ENCODE results near the gene MYO1E.

Gene MYO1E

GRCh38 chr15:59255680-59256336 lies 116.9 kb downstream of the MYO1E start:
- Mint-ChIP-seq H3K36me3 (peaks cover 3% of the 10 kb centered on the region), H3K9me3 (no peaks in the 10 kb centered on the region), H3K4me3 (no peak overlapping the region), H3K27me3 (no peaks in the 10 kb centered on the region), H3K27ac (no peak overlapping the region), H3K4me1 (peaks cover 14% of the 10 kb centered on the region)
- DNase-seq (ENCODE audit: low spot score in 2 of 2) (no peak), ATAC-seq (ENCODE audit: low read depth) (no peak)

- Mint-ChIP-seq H3K4me3 (no peak overlapping the region), H3K27ac (peak overlapping the region; percentile 65), H3K9me3 (no peaks in the 10 kb centered on the region), H3K4me1 (peaks cover 35% of the 10 kb centered on the region), H3K36me3 (peaks cover 1% of the 10 kb centered on the region), H3K27me3 (no peaks in the 10 kb centered on the region)
- DNase-seq (ENCODE audit: low spot score in 2 of 2): no peak
- no peak for ATAC-seq (ENCODE audit: low read depth)
Observed at GRCh38 chr15:59252137-59252536, 120.5 kb downstream of the MYO1E start.

- no peaks in the 10 kb centered on the region for H3K9me3 Mint-ChIP-seq
- no peaks in the 10 kb centered on the region for H3K27me3 Mint-ChIP-seq
- peaks cover 35% of the 10 kb centered on the region for H3K4me1 Mint-ChIP-seq
- peak overlapping the region; percentile 76 for H3K4me3 Mint-ChIP-seq
- peak overlapping the region; percentile 88 for H3K27ac Mint-ChIP-seq
- no peaks in the 10 kb centered on the region for H3K36me3 Mint-ChIP-seq
- ATAC-seq (ENCODE audit: low read depth): peak; percentile 81
- peak in 1 of 2 donors; percentile 24 for DNase-seq (ENCODE audit: low spot score in 2 of 2)
Observed at GRCh38 chr15:59251001-59251845, 121.4 kb downstream of the MYO1E start.

GRCh38 chr15:59250249-59250648 lies 122.4 kb downstream of the MYO1E start:
- H3K27me3 Mint-ChIP-seq: no peaks in the 10 kb centered on the region
- peak overlapping the region; percentile 76 for H3K4me3 Mint-ChIP-seq
- H3K27ac Mint-ChIP-seq: peak overlapping the region; percentile 88
- no peaks in the 10 kb centered on the region for H3K9me3 Mint-ChIP-seq
- DNase-seq (ENCODE audit: low spot score in 2 of 2) (no peak), ATAC-seq (ENCODE audit: low read depth) (no peak)
- H3K36me3 Mint-ChIP-seq: no peaks in the 10 kb centered on the region
- H3K4me1 Mint-ChIP-seq: peaks cover 35% of the 10 kb centered on the region

- peak overlapping the region; percentile 76 for H3K4me3 Mint-ChIP-seq
- no peak overlapping the region for H3K27ac Mint-ChIP-seq
- ATAC-seq (ENCODE audit: low read depth) (no peak), DNase-seq (ENCODE audit: low spot score in 2 of 2) (no peak)
- H3K4me1 Mint-ChIP-seq: peaks cover 35% of the 10 kb centered on the region
- no peaks in the 10 kb centered on the region for H3K9me3 Mint-ChIP-seq
- H3K36me3 Mint-ChIP-seq: no peaks in the 10 kb centered on the region
- no peaks in the 10 kb centered on the region for H3K27me3 Mint-ChIP-seq
Observed at GRCh38 chr15:59249816-59250215, 122.9 kb downstream of the MYO1E start.

GRCh38 chr15:59247364-59247763 lies 125.3 kb downstream of the MYO1E start:
- Mint-ChIP-seq H3K4me1 (peaks cover 32% of the 10 kb centered on the region), H3K9me3 (no peaks in the 10 kb centered on the region), H3K27ac (no peak overlapping the region), H3K27me3 (no peaks in the 10 kb centered on the region), H3K36me3 (peaks cover 3% of the 10 kb centered on the region), H3K4me3 (no peak overlapping the region)
- ATAC-seq (ENCODE audit: low read depth): peak; percentile 70
- peak; percentile 56 for DNase-seq (ENCODE audit: low spot score in 2 of 2)

GRCh38 chr15:59245559-59245958 lies 127.1 kb downstream of the MYO1E start:
- H3K27me3 Mint-ChIP-seq: no peaks in the 10 kb centered on the region
- H3K4me3 Mint-ChIP-seq: no peak overlapping the region
- no peaks in the 10 kb centered on the region for H3K9me3 Mint-ChIP-seq
- H3K27ac Mint-ChIP-seq: no peak overlapping the region
- peaks cover 7% of the 10 kb centered on the region for H3K36me3 Mint-ChIP-seq
- DNase-seq (ENCODE audit: low spot score in 2 of 2) (no peak), ATAC-seq (ENCODE audit: low read depth) (no peak)
- peaks cover 26% of the 10 kb centered on the region for H3K4me1 Mint-ChIP-seq

GRCh38 chr15:59244337-59244736 lies 128.3 kb downstream of the MYO1E start:
- Mint-ChIP-seq H3K4me1 (peaks cover 15% of the 10 kb centered on the region), H3K27me3 (no peaks in the 10 kb centered on the region), H3K36me3 (peaks cover 7% of the 10 kb centered on the region), H3K9me3 (no peaks in the 10 kb centered on the region), H3K4me3 (no peak overlapping the region), H3K27ac (no peak overlapping the region)
- no peak for ATAC-seq (ENCODE audit: low read depth)
- DNase-seq (ENCODE audit: low spot score in 2 of 2): no peak

GRCh38 chr15:59243622-59244021 lies 129.0 kb downstream of the MYO1E start:
- peaks cover 13% of the 10 kb centered on the region for H3K4me1 Mint-ChIP-seq
- H3K36me3 Mint-ChIP-seq: peaks cover 7% of the 10 kb centered on the region
- H3K4me3 Mint-ChIP-seq: no peak overlapping the region
- no peaks in the 10 kb centered on the region for H3K27me3 Mint-ChIP-seq
- no peak overlapping the region for H3K27ac Mint-ChIP-seq
- ATAC-seq (ENCODE audit: low read depth): no peak
- no peaks in the 10 kb centered on the region for H3K9me3 Mint-ChIP-seq
- DNase-seq (ENCODE audit: low spot score in 2 of 2): no peak

- Mint-ChIP-seq H3K36me3 (peaks cover 7% of the 10 kb centered on the region), H3K9me3 (no peaks in the 10 kb centered on the region), H3K4me3 (no peak overlapping the region), H3K27me3 (no peaks in the 10 kb centered on the region), H3K4me1 (peaks cover 14% of the 10 kb centered on the region), H3K27ac (peak overlapping the region; percentile 12)
- DNase-seq (ENCODE audit: low spot score in 2 of 2) (no peak), ATAC-seq (ENCODE audit: low read depth) (no peak)
Observed at GRCh38 chr15:59242649-59243048, 130.0 kb downstream of the MYO1E start.

GRCh38 chr15:59240036-59240435 lies 132.6 kb downstream of the MYO1E start:
- Mint-ChIP-seq H3K27ac (no peak overlapping the region), H3K4me3 (no peak overlapping the region), H3K9me3 (no peaks in the 10 kb centered on the region), H3K27me3 (no peaks in the 10 kb centered on the region), H3K36me3 (peaks cover 11% of the 10 kb centered on the region), H3K4me1 (peaks cover 20% of the 10 kb centered on the region)
- ATAC-seq (ENCODE audit: low read depth) (no peak), DNase-seq (ENCODE audit: low spot score in 2 of 2) (no peak)

- DNase-seq (ENCODE audit: low spot score in 2 of 2) (no peak), ATAC-seq (ENCODE audit: low read depth) (peak; percentile 11)
- Mint-ChIP-seq H3K27ac (no peak overlapping the region), H3K9me3 (no peaks in the 10 kb centered on the region), H3K4me1 (peaks cover 18% of the 10 kb centered on the region), H3K36me3 (peaks cover 16% of the 10 kb centered on the region), H3K4me3 (peak overlapping the region; percentile 32), H3K27me3 (no peaks in the 10 kb centered on the region)
Observed at GRCh38 chr15:59237924-59238331, 134.7 kb downstream of the MYO1E start.

- Mint-ChIP-seq H3K4me1 (peaks cover 18% of the 10 kb centered on the region), H3K36me3 (peaks cover 16% of the 10 kb centered on the region), H3K4me3 (peak overlapping the region; percentile 32), H3K9me3 (no peaks in the 10 kb centered on the region), H3K27me3 (no peaks in the 10 kb centered on the region), H3K27ac (no peak overlapping the region)
- DNase-seq (ENCODE audit: low spot score in 2 of 2) (peak in 1 of 2 donors; percentile 23), ATAC-seq (ENCODE audit: low read depth) (peak; percentile 94)
Observed at GRCh38 chr15:59237119-59237855, 135.4 kb downstream of the MYO1E start.

- Mint-ChIP-seq H3K27ac (peak overlapping the region; percentile 56), H3K9me3 (no peaks in the 10 kb centered on the region), H3K36me3 (peaks cover 13% of the 10 kb centered on the region)
Observed at GRCh38 chr15:59236394-59236793, 136.3 kb downstream of the MYO1E start.

More at GRCh38 chr15:59236394-59236793, 136.3 kb downstream of the MYO1E start:
- no peak for ATAC-seq (ENCODE audit: low read depth)
- no peak for DNase-seq (ENCODE audit: low spot score in 2 of 2)
- Mint-ChIP-seq H3K4me1 (peaks cover 18% of the 10 kb centered on the region), H3K27me3 (no peaks in the 10 kb centered on the region), H3K4me3 (peak overlapping the region; percentile 6)
